Measurements from ENCODE around the gene RAB27B. TPM values are rescaled to one million over a fixed set of nuclear protein-coding genes. Genes with fewer than 3 reads are reported as not detected.
A peak's percentile ranks its signal among the peaks of the same experiment; 100 is the strongest.

RAB27B gene
- total and polyA plus RNA-seq, 8 donors = 1.8 to 102 (median 17.0) TPM

GRCh38 chr18:54829856-54830255 is 1.6 kb downstream of the RAB27B start:
- Histone ChIP-seq H3K36me3 (no peaks in the 10 kb centered on the region), H3K4me1 (peaks cover 0 to 23% (median 19%) of the 10 kb centered on the region in 4 donors), H3K27ac (peak overlapping the region in 4 of 5 donors; percentile 7 to 93 (median 84)), H3K27me3 (no peaks in the 10 kb centered on the region), H3K4me3 (peak overlapping the region in 3 of 4 donors; percentile 45 to 63 (median 58)), H3K9me3 (no peaks in the 10 kb centered on the region)
- intact Hi-C loops (cut with DNase I; ENCODE audit: low total_unique reads) = no loop called here
- 9 to 48% (median 38%) methylated on average over 1 of the region's 1 CpG for WGBS, 5 donors
- DNase-seq = peak in 1 of 2 donors; percentile 44
- TF ChIP-seq CTCF (IDR thresholded peaks at IDR 0.05) (no peak), EP300 (IDR thresholded peaks at IDR 0.05) (no peak), POLR2AphosphoS5 (IDR thresholded peaks at IDR 0.05) (no peak), POLR2A (IDR thresholded peaks at IDR 0.05) (no peak)

DNA sequence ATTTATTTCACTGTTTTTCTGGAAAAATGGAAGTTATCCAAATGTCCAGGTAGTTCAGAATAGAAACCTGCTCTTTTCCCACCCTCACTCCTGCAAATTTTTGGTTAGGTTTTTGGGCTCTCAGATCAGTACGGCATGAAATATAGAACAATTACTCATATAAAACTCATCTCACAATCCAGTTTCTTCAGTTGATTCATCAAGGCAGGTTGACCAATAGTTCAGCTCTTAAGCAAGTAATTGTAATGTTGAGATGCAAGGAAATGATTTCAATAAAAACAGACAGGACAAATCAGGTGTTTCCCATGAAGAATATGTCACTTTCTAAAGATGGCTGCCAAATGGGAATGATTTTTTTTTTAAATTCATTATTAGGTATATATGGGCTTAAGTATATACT is 2.0 kb downstream of the RAB27B start:
- WGBS, 5 donors = 64 to 76% (median 66%) methylated on average over 1 of the region's 1 CpG
- Histone ChIP-seq H3K27ac (peak overlapping the region in 3 of 5 donors; percentile 84 to 93 (median 84)), H3K27me3 (no peaks in the 10 kb centered on the region), H3K9me3 (no peaks in the 10 kb centered on the region), H3K4me3 (peak overlapping the region in 3 of 4 donors; percentile 45 to 63 (median 58)), H3K36me3 (no peaks in the 10 kb centered on the region), H3K4me1 (peaks cover 0 to 23% (median 19%) of the 10 kb centered on the region in 4 donors)
- TF ChIP-seq POLR2AphosphoS5 (IDR thresholded peaks at IDR 0.05) = no peak
- no peak for TF ChIP-seq POLR2A (IDR thresholded peaks at IDR 0.05)
- no peak for TF ChIP-seq EP300 (IDR thresholded peaks at IDR 0.05)
- TF ChIP-seq CTCF (IDR thresholded peaks at IDR 0.05) = no peak
- no peak for DNase-seq
- intact Hi-C loops (cut with DNase I; ENCODE audit: low total_unique reads) = no loop called here

GRCh38 chr18:54830866-54831265 is 2.6 kb downstream of the RAB27B start:
- no peak for TF ChIP-seq CTCF (IDR thresholded peaks at IDR 0.05)
- peak in 2 of 3 donors; percentile 19 to 35 for TF ChIP-seq POLR2AphosphoS5 (IDR thresholded peaks at IDR 0.05)
- TF ChIP-seq EP300 (IDR thresholded peaks at IDR 0.05) = no peak
- no peak for DNase-seq
- peak overlapping the region in 1 of 4 donors; percentile 58 for H3K4me3 ChIP-seq
- intact Hi-C loops (cut with DNase I; ENCODE audit: low total_unique reads) = no loop called here
- no peaks in the 10 kb centered on the region for H3K36me3 ChIP-seq
- H3K27me3 ChIP-seq = no peaks in the 10 kb centered on the region
- H3K9me3 ChIP-seq = no peaks in the 10 kb centered on the region
- 44 to 72% (median 62%) methylated on average over 2 of the region's 2 CpGs for WGBS, 5 donors
- H3K27ac ChIP-seq = peak overlapping the region in 2 of 5 donors; percentile 64 to 93
- H3K4me1 ChIP-seq = peaks cover 0 to 23% (median 19%) of the 10 kb centered on the region in 4 donors

GRCh38 chr18:54835944-54836343 is 7.7 kb downstream of the RAB27B start:
- Histone ChIP-seq H3K9me3 (no peaks in the 10 kb centered on the region), H3K36me3 (no peaks in the 10 kb centered on the region), H3K27me3 (no peaks in the 10 kb centered on the region), H3K4me1 (peaks cover 0 to 5% (median under 1%) of the 10 kb centered on the region in 4 donors), H3K4me3 (no peak overlapping the region), H3K27ac (no peak overlapping the region)
- WGBS, 5 donors = 68 to 82% (median 74%) methylated on average over 2 of the region's 2 CpGs
- intact Hi-C loops (cut with DNase I; ENCODE audit: low total_unique reads) = no loop called here
- TF ChIP-seq POLR2A (IDR thresholded peaks at IDR 0.05) (no peak), CTCF (IDR thresholded peaks at IDR 0.05) (no peak), POLR2AphosphoS5 (IDR thresholded peaks at IDR 0.05) (no peak), EP300 (IDR thresholded peaks at IDR 0.05) (no peak)
- no peak for DNase-seq
